Upper lobe of left lung (tissue), 6 donors: ENCODE measurements around the gene MLC1. TPM values are rescaled to one million over a fixed set of nuclear protein-coding genes. Genes with fewer than 3 reads are reported as not detected.

Source experiments
- ATAC-seq, 2 donors: fragments of 200-7000 bp; cut with Tn5 transposase; one replicate each; pipeline ENCODE4 v1.9.1; 2022; ENCODE audit warnings: mild to moderate bottlenecking in 2 of 2, moderate library complexity in 2 of 2; ENCODE audit not compliant: low FRiP score in 2 of 2
- DNase-seq, 2 donors: peaks; one replicate each; pipeline ENCODE4 v3.0.0-alpha.2; 2019 to 2020
- H3K27ac ChIP-seq, 4 donors: fragments of 200-600 bp; sonication (generic); one replicate each; pipeline ENCODE4 v1.5.1; 2016 to 2019
- H3K27me3 ChIP-seq, 4 donors: fragments of 200-600 bp; sonication (generic); one replicate each; pipeline ENCODE4 v1.5.1; 2017 to 2019
- H3K36me3 ChIP-seq, 4 donors: fragments of 200-600 bp; sonication (generic); one replicate each; pipeline ENCODE4 v1.5.1; 2016 to 2019
- H3K4me1 ChIP-seq, 4 donors: fragments of 200-600 bp; sonication (generic); one replicate each; pipeline ENCODE4 v1.5.1; 2018 to 2019
- H3K4me3 ChIP-seq, 4 donors: fragments of 200-600 bp; sonication (generic); one replicate each; pipeline ENCODE4 v1.5.1; 2017 to 2019; ENCODE audit warnings: mild to moderate bottlenecking in 2 of 4, moderate library complexity in 1 of 4
- H3K9me3 ChIP-seq, 4 donors: fragments of 200-600 bp; sonication (generic); one replicate each; pipeline ENCODE4 v1.5.1; 2018 to 2019
- EP300 ChIP-seq, 4 donors: sonication (generic); formaldehyde crosslinking; IDR thresholded peaks; one replicate each; pipeline ENCODE4 v1.5.1; 2017; ENCODE audit warnings: antibody characterized with exemption in 4 of 4, control low read depth in 2 of 4
- POLR2A ChIP-seq, 4 donors: fragments of 450-650 bp; IDR thresholded peaks; one replicate each; pipeline ENCODE4 v1.5.1; 2016 to 2017; ENCODE audit warnings: antibody characterized with exemption in 4 of 4, mild to moderate bottlenecking in 2 of 4
- POLR2AphosphoS5 ChIP-seq, 2 donors: sonication (generic); formaldehyde crosslinking; IDR thresholded peaks; one replicate each; pipeline ENCODE4 v1.5.1; 2017; ENCODE audit warnings: antibody characterized with exemption in 2 of 2
- WGBS, 2 donors: methylation state at CpG; one replicate each; pipeline ENCODE4 v1.1.5; 2017 to 2018; 5-methylcytosine and 5-hydroxymethylcytosine counted together
- total RNA-seq, 6 donors: library from RNA; depleted of rRNA in 4 of 6; stranded (reverse); fragments of >200 nt in 4 of 6; gene quantifications; one replicate each; pipeline versions ENCODE4 v1.1.0 to v1.2.1, GENCODE V29; 2016 to 2021
- TF ChIP-seq, protein P1 (sequence below), 6 experiments: fragments of 450-650 bp in 4 of 6; fragments of 200-600 bp in 2 of 6; sonication (generic) in 2 of 6; IDR thresholded peaks; one replicate each; pipeline ENCODE4 v1.5.1; 2016 to 2019; ENCODE audit warnings: antibody characterized with exemption in 6 of 6
- donor health status: DM: no; HTN: no; CAD: no; lungs with moderate emphysema.
- donor health status: DM: no; HTN: yes; CAD: no; lungs with severe emphysema.

The MLC1 gene
- total RNA-seq, 6 donors from 2014 or later, result 0.78 to 3.1 (median 1.2) TPM

DNA sequence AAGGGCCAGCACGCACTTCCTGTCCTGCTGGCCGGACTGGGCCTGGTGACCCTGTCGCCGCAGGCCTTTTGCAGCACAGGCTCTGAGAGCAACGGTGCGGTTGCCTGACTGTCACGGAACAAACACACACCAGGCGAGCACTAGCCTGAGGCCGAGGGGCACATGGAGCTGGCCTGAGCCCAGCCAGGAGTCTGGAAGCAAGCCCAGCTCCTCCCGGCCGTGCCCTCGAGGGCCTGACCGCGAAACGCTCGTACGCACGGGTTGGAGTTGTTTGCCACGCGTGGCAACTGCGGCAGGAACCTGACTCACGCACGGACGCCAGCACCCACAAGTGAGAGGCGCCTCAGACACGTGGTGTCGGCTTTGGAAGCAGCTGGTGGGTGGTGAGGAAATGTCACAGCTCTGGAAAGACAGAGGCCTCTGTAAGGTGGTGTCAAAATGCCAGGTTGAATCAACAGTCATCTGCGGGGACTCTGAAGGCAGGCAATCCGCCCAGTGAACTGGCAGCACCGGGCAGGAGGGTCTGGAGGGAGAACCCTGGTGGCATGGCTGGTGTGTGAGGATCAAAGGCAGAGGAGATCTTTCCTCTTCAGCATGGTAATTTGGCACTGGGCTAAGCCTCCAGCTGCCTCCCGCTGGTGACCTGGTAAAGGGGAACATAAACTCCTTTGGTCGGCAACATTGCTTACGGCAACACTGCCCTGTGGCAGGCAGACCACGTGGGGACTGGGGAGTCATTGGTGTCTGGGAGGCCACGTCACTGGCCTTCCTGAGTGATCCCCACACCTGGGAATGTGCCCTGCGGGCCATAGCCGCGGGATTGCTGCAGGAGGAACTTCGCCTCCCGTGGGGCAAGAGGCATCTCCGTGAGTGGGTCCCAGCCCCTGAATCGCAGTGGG lies 57.3 kb downstream of the MLC1 start:
- no peak overlapping the region for H3K27ac ChIP-seq
- ATAC-seq (peak in 1 of 2 donors; percentile 44), DNase-seq (peak; percentile 40 to 79)
- no peak for TF ChIP-seq POLR2A (IDR thresholded peaks at IDR 0.05)
- H3K4me1 ChIP-seq, result peaks cover 5 to 17% (median 11%) of the 10 kb centered on the region in 4 donors
- H3K4me3 ChIP-seq, result no peak overlapping the region
- H3K9me3 ChIP-seq, result no peaks in the 10 kb centered on the region
- no peaks in the 10 kb centered on the region for H3K27me3 ChIP-seq
- WGBS, 2 donors, result 66 to 67% methylated on average over 27 to 38 of the region's 42 CpGs
- no peaks in the 10 kb centered on the region for H3K36me3 ChIP-seq

DNA sequence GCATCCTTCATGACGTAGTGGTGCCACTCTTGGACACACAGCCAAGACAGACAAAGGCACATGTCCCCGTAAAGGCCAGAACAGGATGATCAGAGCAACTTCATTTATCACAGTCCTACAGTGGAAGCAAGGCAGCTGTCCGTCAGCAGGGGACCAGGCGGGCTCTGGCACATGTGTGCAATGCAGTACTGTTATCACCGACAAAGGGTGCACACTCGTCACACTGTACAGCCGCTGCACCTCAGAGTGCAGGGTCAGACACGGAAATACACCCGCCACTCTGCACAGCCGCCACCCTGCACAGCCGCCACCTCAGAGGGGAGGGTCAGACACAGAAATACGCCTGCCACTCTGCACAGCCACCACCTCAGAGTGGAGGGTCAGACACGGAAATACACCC lies 59.2 kb downstream of the MLC1 start:
- Histone ChIP-seq H3K27me3 (no peaks in the 10 kb centered on the region), H3K4me3 (no peak overlapping the region), H3K9me3 (no peaks in the 10 kb centered on the region), H3K4me1 (peaks cover 5 to 17% (median 11%) of the 10 kb centered on the region in 4 donors), H3K27ac (no peak overlapping the region), H3K36me3 (no peaks in the 10 kb centered on the region)
- DNase-seq, result no peak
- no peak for ATAC-seq
- TF ChIP-seq POLR2A (IDR thresholded peaks at IDR 0.05), result no peak
- 80 to 83% methylated on average over 3 to 13 of the region's 13 CpGs for WGBS, 2 donors

DNA sequence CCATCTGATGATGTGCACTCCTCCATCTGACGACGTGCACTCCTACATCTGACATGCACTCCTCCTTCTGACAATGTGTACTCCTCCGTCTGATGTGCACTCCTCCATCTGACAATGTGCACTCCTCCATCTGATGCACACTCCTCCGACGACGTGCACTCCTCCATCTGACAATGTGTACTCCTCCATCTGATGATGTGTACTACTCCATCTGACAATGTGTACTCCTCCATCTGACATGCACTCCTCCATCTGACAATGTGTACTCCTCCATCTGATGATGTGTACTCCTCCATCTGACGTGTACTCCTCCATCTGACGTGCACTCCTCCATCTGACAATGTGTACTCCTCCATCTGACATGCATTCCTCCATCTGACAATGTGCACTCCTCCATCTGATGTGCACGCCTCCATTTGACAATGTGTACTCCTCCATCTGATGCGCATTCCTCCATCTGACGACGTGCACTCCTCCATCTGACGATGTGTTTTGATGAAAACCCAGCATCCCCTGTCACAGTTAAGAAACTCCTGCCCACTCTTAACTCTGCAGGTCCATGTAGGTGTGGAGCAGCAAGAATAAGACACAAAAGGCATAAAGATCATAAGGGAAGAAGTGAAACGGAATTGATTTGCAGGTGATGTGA lies 62.9 kb downstream of the MLC1 start:
- Histone ChIP-seq H3K27me3 (no peaks in the 10 kb centered on the region), H3K4me1 (no peaks in the 10 kb centered on the region), H3K4me3 (no peak overlapping the region), H3K9me3 (no peaks in the 10 kb centered on the region), H3K36me3 (no peaks in the 10 kb centered on the region), H3K27ac (no peak overlapping the region)
- DNase-seq, result no peak
- ATAC-seq, result no peak
- 88 to 89% methylated on average over 14 of the region's 14 CpGs for WGBS, 2 donors
- TF ChIP-seq EP300 (IDR thresholded peaks at IDR 0.05), result no peak
- TF ChIP-seq, protein P1, sequence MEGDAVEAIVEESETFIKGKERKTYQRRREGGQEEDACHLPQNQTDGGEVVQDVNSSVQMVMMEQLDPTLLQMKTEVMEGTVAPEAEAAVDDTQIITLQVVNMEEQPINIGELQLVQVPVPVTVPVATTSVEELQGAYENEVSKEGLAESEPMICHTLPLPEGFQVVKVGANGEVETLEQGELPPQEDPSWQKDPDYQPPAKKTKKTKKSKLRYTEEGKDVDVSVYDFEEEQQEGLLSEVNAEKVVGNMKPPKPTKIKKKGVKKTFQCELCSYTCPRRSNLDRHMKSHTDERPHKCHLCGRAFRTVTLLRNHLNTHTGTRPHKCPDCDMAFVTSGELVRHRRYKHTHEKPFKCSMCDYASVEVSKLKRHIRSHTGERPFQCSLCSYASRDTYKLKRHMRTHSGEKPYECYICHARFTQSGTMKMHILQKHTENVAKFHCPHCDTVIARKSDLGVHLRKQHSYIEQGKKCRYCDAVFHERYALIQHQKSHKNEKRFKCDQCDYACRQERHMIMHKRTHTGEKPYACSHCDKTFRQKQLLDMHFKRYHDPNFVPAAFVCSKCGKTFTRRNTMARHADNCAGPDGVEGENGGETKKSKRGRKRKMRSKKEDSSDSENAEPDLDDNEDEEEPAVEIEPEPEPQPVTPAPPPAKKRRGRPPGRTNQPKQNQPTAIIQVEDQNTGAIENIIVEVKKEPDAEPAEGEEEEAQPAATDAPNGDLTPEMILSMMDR (IDR thresholded peaks at IDR 0.05), result no peak
- TF ChIP-seq POLR2AphosphoS5 (IDR thresholded peaks at IDR 0.05), result no peak
- TF ChIP-seq POLR2A (IDR thresholded peaks at IDR 0.05), result no peak

DNA sequence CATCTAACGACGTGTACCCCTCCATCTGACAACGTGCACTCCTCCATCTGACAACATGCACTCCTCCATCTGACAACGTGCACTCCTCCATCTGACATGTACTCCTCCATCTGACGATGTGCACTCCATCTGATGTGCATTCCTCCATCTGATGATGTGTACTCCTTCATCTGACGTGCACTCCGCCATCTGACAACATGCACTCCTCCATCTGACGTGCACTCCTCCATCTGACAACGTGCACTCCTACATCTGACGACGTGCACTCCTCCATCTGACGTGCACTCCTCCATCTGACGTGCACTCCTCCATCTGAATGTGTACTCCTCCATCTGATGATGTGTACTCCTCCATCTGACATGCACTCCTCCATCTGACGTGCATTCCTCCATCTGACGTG lies 64.6 kb downstream of the MLC1 start:
- no peak for TF ChIP-seq EP300 (IDR thresholded peaks at IDR 0.05)
- no peak for TF ChIP-seq POLR2A (IDR thresholded peaks at IDR 0.05)
- no peak for TF ChIP-seq POLR2AphosphoS5 (IDR thresholded peaks at IDR 0.05)
- ATAC-seq (no peak), DNase-seq (no peak)
- Histone ChIP-seq H3K9me3 (no peaks in the 10 kb centered on the region), H3K27ac (no peak overlapping the region), H3K4me3 (no peak overlapping the region), H3K4me1 (peaks cover 0 to under 1% (median 0%) of the 10 kb centered on the region in 4 donors), H3K27me3 (peaks cover 0 to 4% (median 2%) of the 10 kb centered on the region in 4 donors), H3K36me3 (no peaks in the 10 kb centered on the region)
- 91 to 93% methylated on average over 15 of the region's 15 CpGs for WGBS, 2 donors

DNA sequence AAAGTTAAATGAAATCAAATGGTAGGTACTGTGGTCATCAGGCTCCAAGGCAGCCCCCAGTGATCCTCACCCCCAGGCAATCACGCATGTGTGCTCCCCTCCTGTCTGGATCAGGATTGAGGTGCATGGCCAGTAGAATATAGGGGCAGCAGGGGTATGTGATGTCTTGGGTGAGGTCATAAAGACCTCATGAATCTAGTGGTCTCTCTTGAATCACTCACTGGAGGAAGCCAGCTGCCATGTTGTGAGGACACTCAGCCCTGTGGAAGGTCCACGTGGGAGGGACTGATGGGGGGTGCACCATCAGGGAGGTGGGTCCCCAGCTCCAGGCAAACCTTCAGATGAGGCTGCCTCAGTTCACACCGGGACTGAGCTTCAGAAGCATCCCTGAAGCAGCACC lies 65.9 kb downstream of the MLC1 start:
- no peaks in the 10 kb centered on the region for H3K36me3 ChIP-seq
- no peaks in the 10 kb centered on the region for H3K9me3 ChIP-seq
- TF ChIP-seq EP300 (IDR thresholded peaks at IDR 0.05), result no peak
- no peak for TF ChIP-seq POLR2A (IDR thresholded peaks at IDR 0.05)
- TF ChIP-seq, protein P1 (IDR thresholded peaks at IDR 0.05), result no peak
- TF ChIP-seq POLR2AphosphoS5 (IDR thresholded peaks at IDR 0.05), result no peak
- H3K27me3 ChIP-seq, result peaks cover 7 to 17% (median 13%) of the 10 kb centered on the region in 4 donors
- peaks cover 7 to 13% (median 8%) of the 10 kb centered on the region in 4 donors for H3K4me1 ChIP-seq
- H3K4me3 ChIP-seq, result no peak overlapping the region
- no peak for DNase-seq
- 75 to 90% methylated on average over 1 to 3 of the region's 3 CpGs for WGBS, 2 donors
- H3K27ac ChIP-seq, result no peak overlapping the region
- ATAC-seq, result no peak

DNA sequence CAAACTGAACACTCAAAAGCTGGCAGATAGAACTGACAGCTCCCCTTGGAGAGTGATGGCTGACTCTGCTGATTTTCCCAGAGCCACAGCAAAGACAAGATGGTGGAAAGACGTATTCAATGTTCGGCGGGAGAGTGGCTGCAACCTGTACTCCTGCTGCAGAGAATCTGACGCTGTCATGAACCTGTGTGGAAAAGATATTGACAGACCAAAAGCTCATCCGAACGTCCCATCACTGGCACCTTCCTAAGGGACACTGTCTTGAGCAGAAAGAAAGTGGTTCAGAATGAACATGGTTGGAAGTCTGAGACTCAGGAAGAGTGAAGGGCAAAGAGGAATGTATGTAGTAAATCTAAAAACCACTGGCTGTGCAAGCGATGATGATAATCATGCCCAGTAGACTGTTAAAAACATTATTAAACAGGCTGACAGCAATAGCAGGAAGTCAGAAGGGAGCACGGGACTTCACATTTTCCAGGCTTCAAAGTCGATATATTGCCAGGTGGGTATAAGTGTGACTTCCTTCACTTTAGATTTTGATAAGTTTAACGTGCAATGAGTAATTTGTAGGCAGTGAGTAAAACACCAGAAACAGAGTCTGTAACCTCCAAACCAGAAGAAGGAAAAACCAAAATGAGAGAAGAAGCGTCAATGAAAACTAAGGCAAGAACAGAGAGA lies 66.5 kb downstream of the MLC1 start:
- whole genome bisulfite sequencing, 2 donors, result 48 to 61% methylated on average over 11 of the region's 11 CpGs
- H3K27ac ChIP-seq, result no peak overlapping the region
- no peaks in the 10 kb centered on the region for H3K36me3 ChIP-seq
- ATAC-seq, result no peak
- no peak for DNase-seq
- no peaks in the 10 kb centered on the region for H3K9me3 ChIP-seq
- peaks cover 7 to 23% (median 16%) of the 10 kb centered on the region in 4 donors for H3K27me3 ChIP-seq
- no peak overlapping the region for H3K4me3 ChIP-seq
- peaks cover 7 to 15% (median 10%) of the 10 kb centered on the region in 4 donors for H3K4me1 ChIP-seq
- no peak for TF ChIP-seq POLR2AphosphoS5 (IDR thresholded peaks at IDR 0.05)
- TF ChIP-seq, protein P1 (IDR thresholded peaks at IDR 0.05), result no peak
- TF ChIP-seq EP300 (IDR thresholded peaks at IDR 0.05), result no peak
- TF ChIP-seq POLR2A (IDR thresholded peaks at IDR 0.05), result no peak
